ENCODE data around the gene GIGYF2.

GIGYF2 gene

GRCh38 chr2:232846055-232846454, 148.9 kb downstream of the GIGYF2 start:
- TF ChIP-seq FOXP2 (optimal IDR thresholded peaks at IDR 0.05; ENCODE audit: borderline replicate concordance, extremely low read depth, extremely low read length, insufficient read depth), result no peak
- TF ChIP-seq SIN3A (IDR thresholded peaks at IDR 0.05; ENCODE audit: borderline replicate concordance, insufficient read depth, low read length), result no peak
- TF ChIP-seq TAF1 (IDR thresholded peaks at IDR 0.05; ENCODE audit: borderline replicate concordance, insufficient read depth, low read length), result no peak
- TF ChIP-seq REST (IDR thresholded peaks at IDR 0.05; ENCODE audit: insufficient read depth in 1 of 2, low read depth in 2 of 2, low read length in 2 of 2), result no peak

- TF ChIP-seq REST (IDR thresholded peaks at IDR 0.05; ENCODE audit: insufficient read depth in 1 of 2, low read depth in 2 of 2, low read length in 2 of 2), result no peak
- TF ChIP-seq SIN3A (IDR thresholded peaks at IDR 0.05; ENCODE audit: borderline replicate concordance, insufficient read depth, low read length), result no peak
- TF ChIP-seq POLR2AphosphoS5 (IDR thresholded peaks at IDR 0.05; ENCODE audit: low read depth, low read length), result no peak
- TF ChIP-seq FOXP2 (optimal IDR thresholded peaks at IDR 0.05; ENCODE audit: borderline replicate concordance, extremely low read depth, extremely low read length, insufficient read depth), result no peak
- no peak for TF ChIP-seq TAF1 (IDR thresholded peaks at IDR 0.05; ENCODE audit: borderline replicate concordance, insufficient read depth, low read length)
Measured at GRCh38 chr2:232850039-232850438, 152.9 kb downstream of the GIGYF2 start.

GRCh38 chr2:232852676-232853075, 155.5 kb downstream of the GIGYF2 start:
- TF ChIP-seq TAF1 (IDR thresholded peaks at IDR 0.05; ENCODE audit: borderline replicate concordance, insufficient read depth, low read length), result no peak
- TF ChIP-seq FOXP2 (optimal IDR thresholded peaks at IDR 0.05; ENCODE audit: borderline replicate concordance, extremely low read depth, extremely low read length, insufficient read depth), result no peak
- TF ChIP-seq SIN3A (IDR thresholded peaks at IDR 0.05; ENCODE audit: borderline replicate concordance, insufficient read depth, low read length), result no peak

GRCh38 chr2:232854082-232854481, 157.0 kb downstream of the GIGYF2 start:
- TF ChIP-seq POLR2AphosphoS5 (IDR thresholded peaks at IDR 0.05; ENCODE audit: low read depth, low read length) (no peak), FOXP2 (optimal IDR thresholded peaks at IDR 0.05; ENCODE audit: borderline replicate concordance, extremely low read depth, extremely low read length, insufficient read depth) (no peak), TAF1 (IDR thresholded peaks at IDR 0.05; ENCODE audit: borderline replicate concordance, insufficient read depth, low read length) (no peak), SIN3A (IDR thresholded peaks at IDR 0.05; ENCODE audit: borderline replicate concordance, insufficient read depth, low read length) (no peak), REST (IDR thresholded peaks at IDR 0.05; ENCODE audit: insufficient read depth in 1 of 2, low read depth in 2 of 2, low read length in 2 of 2) (no peak)

GRCh38 chr2:232857158-232857563, 160.0 kb downstream of the GIGYF2 start:
- TF ChIP-seq FOXP2 (optimal IDR thresholded peaks at IDR 0.05; ENCODE audit: borderline replicate concordance, extremely low read depth, extremely low read length, insufficient read depth) (no peak), REST (IDR thresholded peaks at IDR 0.05; ENCODE audit: insufficient read depth in 1 of 2, low read depth in 2 of 2, low read length in 2 of 2) (no peak)

Data from PFSK-1 (cell line).